ENCODE data around the gene SLC25A1. TPM values are rescaled to one million over a fixed set of nuclear protein-coding genes. Genes with fewer than 3 reads are reported as not detected.

The SLC25A1 gene
- total RNA-seq (10 to 100 TPM in 2 of 4 donors, 1 to 10 TPM in 2; 7.3 to 23.1 (median 13.0) TPM), polyA plus RNA-seq (10 to 100 TPM in 2 of 3 donors, 1 to 10 TPM in 1; 7.5 to 20.1 (median 10.8) TPM)
- long read RNA-seq, donor 1, partial matches to known transcripts, result 2 of 8 reads
- long read RNA-seq, donor 1, other reads (novel, unspliced or antisense), result 3 of 8 reads
- long read RNA-seq, donor 2, transcript SLC25A1-201 (9 exons, 1,648 nt), result major isoform, 21 of 27 reads
- long read RNA-seq, donor 2, partial matches to known transcripts, result 3 of 27 reads
- long read RNA-seq, donor 2, other reads (novel, unspliced or antisense), result 3 of 27 reads

- peak within 1 kb of the TSS; percentile 73 for H3K4me3 ChIP-seq
- DNase-seq (peak; percentile 93 to 95), ATAC-seq (peak; percentile 68 to 86 (median 76))
- WGBS, 3 donors, result 1 to 6% (median 4%) methylated on average over 36 to 86 of the region's 86 CpGs
- no peak for TF ChIP-seq CTCF (IDR thresholded peaks at IDR 0.05)
- intact Hi-C loops (cut with DNase I), result loop anchor here in 1 of 2 donors (5.0 kb wide), 1 partner anchor 37 kb away; the partner anchor contains the start of gene ESS2
- H3K4me1 ChIP-seq, result peaks cover 21% of the 10 kb centered on the region
- H3K27ac ChIP-seq, result peak within 1 kb of the TSS; percentile 82
- no peaks in the 10 kb centered on the region for H3K27me3 ChIP-seq (ENCODE audit: insufficient read depth in 3 of 3, low read length in 2 of 3)
- H3K9me3 ChIP-seq, result no peaks in the 10 kb centered on the region
- peaks cover 0 to 55% of the 10 kb centered on the region in 2 donors for H3K36me3 ChIP-seq (ENCODE audit: insufficient read depth in 1 of 2, low read depth in 1 of 2)
These were observed at the start of gene SLC25A1 for GRCh38 chr22:19178657-19179496. TSS of gene SLC25A1 (minus strand) at chr22:19178736. CDS start at chr22:19178673, 63 bp downstream.

- no peak overlapping the region for H3K4me3 ChIP-seq
- DNase-seq (no peak), ATAC-seq (peak in 1 of 4 donors; percentile 21)
- peaks cover 6% of the 10 kb centered on the region for H3K4me1 ChIP-seq
- no peak overlapping the region for H3K27ac ChIP-seq
- H3K36me3 ChIP-seq (ENCODE audit: insufficient read depth in 1 of 2, low read depth in 1 of 2), result peaks cover 3 to 100% of the 10 kb centered on the region in 2 donors
- 31 to 72% (median 31%) methylated on average over 4 of the region's 4 CpGs for WGBS, 3 donors
- no peaks in the 10 kb centered on the region for H3K27me3 ChIP-seq (ENCODE audit: insufficient read depth in 3 of 3, low read length in 2 of 3)
- intact Hi-C loops (cut with DNase I), result loop anchor here in 1 of 2 donors (10.0 kb wide), 1 partner anchor 157 kb away; no protein-coding TSS in a partner anchor
- TF ChIP-seq CTCF (IDR thresholded peaks at IDR 0.05), result no peak
- H3K9me3 ChIP-seq, result no peaks in the 10 kb centered on the region
These were observed 49.6 kb upstream of the SLC25A1 start for GRCh38 chr22:19228179-19228578.

- no peaks in the 10 kb centered on the region for H3K9me3 ChIP-seq
- H3K36me3 ChIP-seq (ENCODE audit: insufficient read depth in 1 of 2, low read depth in 1 of 2), result peaks cover 6 to 100% of the 10 kb centered on the region in 2 donors
- intact Hi-C loops (cut with DNase I), result loop anchor here in 1 of 2 donors (10.0 kb wide), 1 partner anchor 158 kb away; no protein-coding TSS in a partner anchor
These were observed 47.9 kb upstream of the SLC25A1 start for GRCh38 chr22:19226428-19226827.

GRCh38 chr22:19225560-19225959, 47.0 kb upstream of the SLC25A1 start:
- Histone ChIP-seq H3K27ac (no peak overlapping the region), H3K4me1 (peaks cover 6% of the 10 kb centered on the region), H3K4me3 (no peak overlapping the region), H3K27me3 (ENCODE audit: insufficient read depth in 3 of 3, low read length in 2 of 3) (no peaks in the 10 kb centered on the region), H3K9me3 (no peaks in the 10 kb centered on the region), H3K36me3 (ENCODE audit: insufficient read depth in 1 of 2, low read depth in 1 of 2) (peaks cover 6 to 100% of the 10 kb centered on the region in 2 donors)
- no peak for TF ChIP-seq CTCF (IDR thresholded peaks at IDR 0.05)
- DNase-seq (no peak), ATAC-seq (no peak)
- 85 to 89% (median 85%) methylated on average over 3 of the region's 3 CpGs for WGBS, 3 donors
- intact Hi-C loops (cut with DNase I), result loop anchor here in 1 of 2 donors (10.0 kb wide), 1 partner anchor 159 kb away; no protein-coding TSS in a partner anchor

More at GRCh38 chr22:19226428-19226827, 47.9 kb upstream of the SLC25A1 start:
- Histone ChIP-seq H3K4me1 (peaks cover 6% of the 10 kb centered on the region), H3K4me3 (no peak overlapping the region), H3K27ac (no peak overlapping the region), H3K27me3 (ENCODE audit: insufficient read depth in 3 of 3, low read length in 2 of 3) (no peaks in the 10 kb centered on the region)
- DNase-seq, result no peak
- peak in 1 of 4 donors; percentile 4 for ATAC-seq
- TF ChIP-seq CTCF (IDR thresholded peaks at IDR 0.05), result no peak

All from psoas muscle (tissue), 8 donors.